T47D (cell line): ENCODE results near the gene PAN2.

Experiments
- DNase-seq, 2 experiments: peaks; one replicate each; pipeline versions ENCODE4 v3.0.0 to v3.0.0-alpha.2; 2011 to 2012; ENCODE audit warnings: low read depth in 1 of 2, low spot score in 1 of 2
- JUND ChIP-seq: IDR thresholded peaks from 2 replicates; pipeline ENCODE4 v1.6.1; 2012; ENCODE audit warnings: low read depth
- in situ Hi-C: cut with HindIII; loops from 2 replicates; pipeline ENCODE4 v1.10.0; 2016; ENCODE audit warnings: low sequenced_read_pairs, low pct_unique_long_range_greater_than_20kb

Gene PAN2

DNA sequence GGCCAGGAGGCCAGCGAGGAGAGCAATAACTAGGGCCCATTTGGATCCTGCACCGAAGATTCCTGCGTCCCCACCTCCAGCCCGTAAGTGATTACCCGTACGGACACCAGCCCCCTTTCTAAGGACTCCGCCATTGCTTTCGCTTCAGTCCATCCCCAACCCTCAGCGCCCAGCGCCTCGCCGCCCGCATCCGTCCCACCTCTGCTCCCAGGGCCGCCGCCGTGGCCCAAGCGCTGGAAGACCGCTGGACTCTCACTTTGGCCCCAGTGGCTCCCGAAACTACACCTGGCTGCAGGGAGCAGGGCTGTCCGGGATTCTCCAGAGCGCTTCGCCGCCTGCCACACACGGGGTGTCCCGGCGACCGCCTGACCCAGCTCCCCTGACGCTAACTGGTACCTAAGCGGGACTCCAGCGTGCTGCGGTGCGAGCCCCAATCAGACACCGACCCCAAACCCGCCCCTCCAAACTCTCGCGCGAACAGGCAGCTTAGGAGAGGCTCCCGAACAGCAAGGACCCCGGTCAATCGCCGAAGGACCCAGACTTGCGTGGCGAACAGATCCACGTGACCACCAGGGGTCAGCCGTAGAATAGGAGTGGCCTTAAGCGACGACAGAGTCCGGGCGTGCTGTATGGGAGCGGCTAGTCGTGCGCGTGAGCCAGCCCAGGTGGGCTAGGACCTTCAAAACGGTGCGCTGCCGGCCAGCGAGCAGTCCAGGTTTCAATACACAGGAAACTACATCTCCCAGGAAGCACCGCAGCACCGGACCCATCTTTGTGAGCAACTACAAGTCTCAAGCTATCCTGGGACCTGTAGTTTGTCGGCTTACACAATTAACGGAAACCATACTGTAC is 18.0 kb downstream of the PAN2 start, which contains the start of gene CNPY2:
Gene CNPY2 (minus strand): TSS at position 367 of the 852 bp plus-strand sequence. CDS start 771 bp downstream, outside the sequence.
- no peak for TF ChIP-seq JUND
- DNase-seq = peak; percentile 92 to 99
- in situ Hi-C loops = no loop called here

DNA sequence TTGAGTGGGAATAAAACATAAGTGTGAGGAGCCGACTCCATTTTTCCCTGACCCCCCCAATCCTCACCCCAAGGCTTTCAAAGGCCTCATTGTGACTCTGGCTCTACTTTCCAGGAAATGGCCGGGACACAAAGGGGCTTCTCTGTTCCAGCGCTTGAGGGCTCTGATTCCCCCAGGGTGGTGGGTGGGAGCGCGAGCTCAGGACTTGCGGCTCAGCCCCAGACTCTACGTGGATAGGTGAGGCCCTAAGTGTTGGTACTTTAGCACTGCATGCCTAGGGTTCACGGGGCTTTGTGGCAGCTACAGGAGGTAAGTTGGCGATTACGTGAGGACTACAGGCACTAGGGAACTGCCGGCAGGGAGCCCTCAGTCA is 18.6 kb downstream of the PAN2 start:
- no peak for TF ChIP-seq JUND
- in situ Hi-C loops = no loop called here
- peak in 1 of 2 experiments; percentile 20 for DNase-seq

DNA sequence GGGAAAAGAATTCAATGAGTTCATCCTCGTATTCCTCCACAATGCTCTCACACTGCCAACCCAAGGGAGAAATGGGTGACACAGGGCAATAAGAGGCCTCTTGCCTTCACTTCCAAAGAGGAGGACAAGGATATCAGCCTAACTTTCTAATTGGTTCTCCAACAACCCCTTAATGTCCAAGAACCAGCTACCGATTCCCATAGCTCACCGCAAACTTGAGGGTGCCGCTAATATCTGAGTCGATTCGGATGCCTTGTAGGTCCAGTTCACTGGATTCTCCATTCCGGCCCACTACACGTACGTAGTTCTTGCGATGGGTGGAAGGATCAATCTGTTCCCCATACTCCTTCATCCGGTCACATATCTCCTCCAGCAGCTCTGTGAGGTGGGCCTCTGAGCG is 22.8 kb downstream of the PAN2 start:
- DNase-seq = no peak
- TF ChIP-seq JUND = no peak
- in situ Hi-C loops = no loop called here

DNA sequence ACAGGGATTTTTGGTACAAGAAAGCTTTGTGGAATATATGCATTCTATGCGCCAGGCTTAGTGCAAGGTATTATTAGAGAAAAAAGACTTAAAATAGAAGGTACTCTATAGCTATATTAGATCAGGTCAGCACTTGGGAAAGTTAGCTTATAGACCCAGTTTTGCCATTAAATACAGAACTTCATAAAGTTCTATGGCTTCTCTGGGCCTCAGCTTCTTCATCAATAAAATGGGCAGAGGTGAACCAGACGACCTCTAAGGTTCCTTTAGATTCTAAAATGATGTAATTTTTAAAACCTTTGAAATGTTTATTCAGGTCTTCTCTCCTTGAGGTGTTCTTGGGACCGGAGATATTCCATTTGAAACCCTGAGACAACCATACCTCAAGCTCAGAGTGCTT is 25.1 kb downstream of the PAN2 start:
- TF ChIP-seq JUND = no peak
- in situ Hi-C loops = no loop called here
- DNase-seq = no peak

DNA sequence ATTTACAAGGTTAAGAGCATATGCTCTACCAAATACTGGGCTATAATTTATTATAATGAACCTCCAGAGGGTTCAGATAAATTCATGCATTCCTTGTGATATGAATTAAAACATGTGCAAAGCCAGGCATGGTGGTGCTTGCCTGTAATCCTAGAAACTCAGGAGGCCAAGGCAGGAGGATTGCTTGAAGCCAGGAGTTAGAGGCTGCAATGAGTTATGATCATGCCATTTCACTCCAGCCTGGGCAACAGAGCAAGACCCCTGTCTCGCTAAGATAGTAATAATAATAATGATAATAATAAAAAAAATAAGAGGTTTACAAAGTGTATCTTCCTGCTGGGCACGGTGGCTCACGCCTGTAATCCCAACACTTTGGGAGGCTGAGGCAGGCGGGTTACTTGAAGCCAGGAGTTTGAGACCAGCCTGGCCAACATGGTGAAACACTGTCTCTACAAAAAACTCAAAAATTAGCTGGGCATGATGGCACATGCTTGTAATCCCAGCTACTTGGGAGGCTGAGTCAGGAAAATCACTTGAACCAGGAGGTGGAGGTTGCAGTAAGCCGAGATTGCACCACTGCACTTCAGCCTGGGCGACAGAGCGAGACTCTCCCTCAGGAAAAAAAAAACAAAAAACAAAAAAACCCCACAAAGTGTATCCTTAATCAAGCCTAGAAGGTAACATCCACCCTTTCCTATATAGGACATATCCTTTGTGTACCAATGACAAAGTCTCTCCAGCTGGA is 26.4 kb downstream of the PAN2 start:
- TF ChIP-seq JUND = no peak
- no peak for DNase-seq
- in situ Hi-C loops = no loop called here

DNA sequence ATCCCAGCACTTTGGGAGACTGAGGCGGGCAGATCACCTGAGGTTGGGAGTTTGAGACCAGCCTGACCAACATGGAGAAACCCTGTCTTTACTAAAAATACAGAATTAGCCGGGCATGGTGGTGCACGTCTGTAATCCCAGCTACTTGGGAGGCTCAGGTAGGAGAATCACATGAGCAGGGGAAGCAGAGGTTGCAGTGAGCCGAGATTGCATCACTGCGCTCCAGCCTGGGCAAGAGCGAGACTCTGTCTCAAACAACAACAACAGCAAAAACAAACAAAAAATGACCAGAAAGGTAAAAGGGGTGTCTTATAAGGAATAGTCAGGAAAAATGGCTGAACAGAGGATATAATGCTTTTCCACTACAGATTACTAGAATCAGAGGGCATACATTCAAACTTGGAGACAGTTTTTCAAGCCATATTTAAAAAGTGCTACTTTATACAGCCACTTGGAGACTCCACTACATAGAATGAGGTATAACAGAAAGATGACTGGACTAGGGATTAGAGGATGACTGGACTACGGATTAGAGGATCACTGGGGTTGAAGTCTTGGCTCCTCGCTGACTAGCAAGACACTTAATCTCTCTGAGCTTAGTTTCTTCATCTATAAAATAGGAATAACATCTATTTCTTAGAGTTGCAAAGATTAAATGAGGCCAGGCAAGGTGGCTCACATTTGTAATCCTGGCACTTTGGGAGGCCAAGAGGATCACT is 28.8 kb downstream of the PAN2 start:
- in situ Hi-C loops = no loop called here
- no peak for DNase-seq
- TF ChIP-seq JUND = no peak

DNA sequence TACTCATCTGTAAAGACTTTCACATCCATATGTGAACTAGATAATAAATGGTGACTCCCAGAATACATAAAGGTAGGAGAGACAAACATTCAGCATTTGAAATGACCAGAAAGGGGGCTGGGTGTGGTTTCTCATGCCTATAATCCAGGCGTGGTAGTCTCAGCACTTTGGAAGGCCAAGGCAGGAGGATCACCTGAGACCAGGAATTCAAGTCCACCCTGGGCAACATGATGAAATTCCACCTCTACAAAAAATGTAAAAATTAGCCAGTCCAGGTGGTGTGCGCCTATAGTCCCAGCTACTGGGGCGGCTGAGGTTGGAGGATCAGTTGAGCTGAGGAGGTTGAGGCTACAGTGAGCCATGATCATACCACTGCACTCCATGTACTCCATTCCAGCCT is 29.5 kb downstream of the PAN2 start:
- DNase-seq = no peak
- in situ Hi-C loops = no loop called here

DNA sequence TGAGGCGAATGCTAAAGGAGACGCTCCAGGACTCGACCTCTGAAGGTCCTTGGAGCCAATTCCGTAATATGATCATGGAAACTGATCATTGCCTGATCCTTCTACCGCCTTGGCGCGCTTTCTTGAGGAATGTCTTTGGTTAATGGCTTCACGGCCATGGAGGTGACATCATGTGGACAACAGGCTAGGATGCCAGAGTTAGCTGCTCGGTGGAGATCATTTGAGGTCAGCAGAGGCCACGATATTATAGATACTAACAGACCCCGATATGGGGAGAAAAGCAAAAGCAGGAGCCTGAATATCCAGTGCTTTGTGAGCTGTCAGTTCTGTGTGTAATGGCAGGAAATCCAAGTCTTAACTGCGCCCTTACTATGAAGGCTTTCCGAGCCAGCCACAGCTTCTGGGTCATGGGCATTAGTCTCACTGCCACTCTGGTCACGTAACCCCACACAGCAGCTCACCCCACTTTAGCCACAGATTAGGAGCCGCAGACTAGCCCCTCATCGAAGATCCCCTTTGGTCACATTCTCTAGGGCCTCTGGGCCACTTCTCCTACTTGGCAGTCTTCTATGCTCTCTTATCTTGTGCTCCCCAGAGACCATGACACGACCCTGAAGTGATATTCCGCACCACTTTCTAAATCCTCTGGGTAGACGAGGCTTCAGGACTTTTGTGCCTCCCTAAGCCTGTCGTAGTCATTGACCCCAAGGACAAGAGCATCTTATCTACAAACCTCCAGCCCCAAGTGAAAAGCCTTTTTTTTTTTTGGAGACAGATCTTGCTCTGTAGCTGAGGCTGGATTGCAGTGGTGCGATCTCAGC is 32.9 kb downstream of the PAN2 start:
- in situ Hi-C loops = no loop called here
- no peak for DNase-seq
- TF ChIP-seq JUND = no peak

More for the DNA sequence above, 29.5 kb downstream of the PAN2 start:
- no peak for TF ChIP-seq JUND

DNA sequence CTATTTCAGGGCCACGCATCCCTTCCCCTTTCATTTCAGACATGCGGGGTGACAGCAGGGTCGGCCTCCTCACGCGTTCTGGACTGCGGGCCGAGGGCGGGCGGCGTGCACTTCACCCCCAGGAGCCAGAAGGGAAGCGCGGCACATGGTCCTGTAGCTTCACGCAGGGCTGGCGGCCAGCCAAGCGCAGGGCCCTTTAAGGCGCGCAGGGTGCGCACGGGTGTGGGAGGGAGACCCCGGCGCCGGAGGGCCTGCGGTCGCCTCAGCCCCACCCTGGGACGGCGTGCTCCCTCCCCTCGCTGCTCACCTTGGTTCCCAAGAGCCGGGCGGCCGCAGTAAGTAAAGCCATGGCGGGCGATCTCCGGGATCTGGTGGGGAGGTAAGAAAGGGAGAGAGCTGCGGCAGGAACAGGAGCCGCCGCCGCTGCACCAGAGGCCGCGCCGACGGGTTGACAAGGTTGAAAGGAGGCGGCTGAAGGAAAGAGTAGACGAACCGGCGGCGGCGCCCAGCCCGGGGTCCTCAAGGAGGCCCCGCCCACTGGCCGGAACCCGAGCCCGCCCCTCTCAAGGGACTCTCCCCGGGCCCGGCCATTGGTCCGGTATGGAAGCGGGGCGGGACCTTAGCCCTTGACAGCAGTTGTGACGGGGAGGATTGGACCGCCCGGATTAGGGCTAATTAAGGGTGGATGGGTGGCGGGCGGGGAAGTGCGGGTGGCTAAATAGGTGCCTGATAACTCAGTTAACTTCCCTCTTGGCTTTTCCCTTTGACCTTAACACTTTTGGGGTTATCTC is 33.8 kb downstream of the PAN2 start, which contains the start of gene CS:
Gene CS (minus strand): TSS at position 478 of the 791 bp plus-strand sequence. CDS start 129 bp downstream, at position 349.
- in situ Hi-C loops = no loop called here
- TF ChIP-seq JUND = 0 out of 2 replicates have a peak, but pooled peaks have one; percentile 13
- DNase-seq = peak; percentile 85 to 100

DNA sequence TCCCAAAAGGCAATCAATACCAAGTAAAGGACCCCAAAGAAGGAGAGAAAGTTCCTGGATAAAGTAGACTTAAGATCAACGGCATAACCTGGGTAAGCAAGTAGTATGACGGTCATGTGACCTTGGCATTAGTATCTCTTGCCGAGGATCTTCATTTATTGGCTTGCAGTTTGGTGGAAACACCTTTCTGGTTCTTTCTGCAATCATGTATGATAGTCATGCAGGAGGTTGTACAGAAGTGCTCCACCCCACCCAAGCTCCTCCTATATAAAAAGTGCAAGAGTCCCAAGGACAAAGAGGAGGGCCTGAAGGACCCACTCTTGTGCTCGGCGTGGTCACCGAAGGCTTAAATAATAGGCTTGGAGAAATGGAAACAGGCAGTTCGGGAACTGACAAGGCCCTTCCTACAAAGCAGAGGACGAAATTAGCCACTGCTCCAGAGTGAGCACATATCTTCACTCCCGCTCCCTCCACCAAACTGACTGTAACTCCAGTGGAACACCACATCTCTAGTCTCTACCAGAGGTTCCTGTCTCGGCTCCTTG is 34.4 kb downstream of the PAN2 start:
- no peak for TF ChIP-seq JUND
- in situ Hi-C loops = no loop called here
- no peak for DNase-seq

DNA sequence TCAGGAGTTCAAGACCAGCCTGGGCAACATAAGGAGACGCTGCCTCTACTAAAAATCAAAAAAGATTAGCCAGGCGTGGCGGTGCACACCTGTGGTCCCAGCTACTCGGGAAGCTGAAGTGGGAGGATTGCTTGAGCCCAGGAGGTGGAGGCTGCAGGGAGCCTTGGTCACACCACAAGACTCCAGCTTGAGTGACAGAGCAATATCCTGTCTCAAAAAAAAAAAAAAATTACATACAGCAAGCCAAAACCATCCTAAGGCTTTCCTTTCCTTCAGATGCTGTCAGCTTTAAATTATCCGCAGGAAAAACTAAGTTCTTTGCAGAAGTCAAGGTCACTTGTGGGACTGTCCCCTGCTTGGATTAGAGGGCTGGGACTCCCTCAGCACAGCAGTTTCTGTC is 35.0 kb downstream of the PAN2 start:
- no peak for TF ChIP-seq JUND
- in situ Hi-C loops = no loop called here
- no peak for DNase-seq
